GM13977 (cell line): ENCODE measurements around the gene XDH.

Experiments used
- DNase-seq: peaks from one replicate; pipeline ENCODE4 v3.0.0; 2012; ENCODE audit warnings: low spot score
- in situ Hi-C: fragments of 300-500 bp; cut with MboI; formaldehyde crosslinking; loops from one replicate; pipeline ENCODE4 v1.12.0; 2022; ENCODE audit warnings: low sequenced_read_pairs, low pct_unique_long_range_greater_than_20kb, mixed read lengths, inconsistent platforms; ENCODE audit not compliant: unreplicated experiment
- TF ChIP-seq, protein P1 (sequence below): IDR thresholded peaks from 2 replicates; pipeline ENCODE4 v1.5.1; 2012; ENCODE audit warnings: mild to moderate bottlenecking, control low read depth; ENCODE audit not compliant: insufficient read depth; ENCODE audit errors: extremely low read depth, missing control alignments

Gene XDH

GRCh38 chr2:31378389-31378788 lies 36.2 kb downstream of the XDH start:
- TF ChIP-seq, protein P1, sequence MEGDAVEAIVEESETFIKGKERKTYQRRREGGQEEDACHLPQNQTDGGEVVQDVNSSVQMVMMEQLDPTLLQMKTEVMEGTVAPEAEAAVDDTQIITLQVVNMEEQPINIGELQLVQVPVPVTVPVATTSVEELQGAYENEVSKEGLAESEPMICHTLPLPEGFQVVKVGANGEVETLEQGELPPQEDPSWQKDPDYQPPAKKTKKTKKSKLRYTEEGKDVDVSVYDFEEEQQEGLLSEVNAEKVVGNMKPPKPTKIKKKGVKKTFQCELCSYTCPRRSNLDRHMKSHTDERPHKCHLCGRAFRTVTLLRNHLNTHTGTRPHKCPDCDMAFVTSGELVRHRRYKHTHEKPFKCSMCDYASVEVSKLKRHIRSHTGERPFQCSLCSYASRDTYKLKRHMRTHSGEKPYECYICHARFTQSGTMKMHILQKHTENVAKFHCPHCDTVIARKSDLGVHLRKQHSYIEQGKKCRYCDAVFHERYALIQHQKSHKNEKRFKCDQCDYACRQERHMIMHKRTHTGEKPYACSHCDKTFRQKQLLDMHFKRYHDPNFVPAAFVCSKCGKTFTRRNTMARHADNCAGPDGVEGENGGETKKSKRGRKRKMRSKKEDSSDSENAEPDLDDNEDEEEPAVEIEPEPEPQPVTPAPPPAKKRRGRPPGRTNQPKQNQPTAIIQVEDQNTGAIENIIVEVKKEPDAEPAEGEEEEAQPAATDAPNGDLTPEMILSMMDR, result no peak
- in situ Hi-C loops, result no loop called here
- DNase-seq, result no peak

DNA sequence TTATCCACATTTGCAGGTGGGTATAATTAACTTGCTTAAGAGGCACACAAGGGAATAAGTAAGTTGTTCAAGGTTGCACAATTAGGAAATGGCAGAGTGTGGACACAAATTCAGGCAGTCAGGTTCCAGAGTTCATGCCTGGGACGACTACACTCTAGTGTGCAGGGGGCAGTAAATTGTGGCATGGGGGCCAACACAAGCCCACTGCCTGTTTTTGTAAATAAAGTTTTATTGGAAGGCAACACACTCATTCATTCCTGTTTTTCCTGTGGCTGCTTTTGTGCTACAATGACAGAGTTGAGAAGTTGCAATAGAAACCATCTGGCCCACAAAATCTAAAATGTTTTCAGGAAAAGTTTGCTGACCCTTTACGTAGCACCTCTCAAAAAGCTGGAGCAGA lies 41.4 kb downstream of the XDH start:
- TF ChIP-seq, protein P1, result no peak
- in situ Hi-C loops, result no loop called here
- no peak for DNase-seq

DNA sequence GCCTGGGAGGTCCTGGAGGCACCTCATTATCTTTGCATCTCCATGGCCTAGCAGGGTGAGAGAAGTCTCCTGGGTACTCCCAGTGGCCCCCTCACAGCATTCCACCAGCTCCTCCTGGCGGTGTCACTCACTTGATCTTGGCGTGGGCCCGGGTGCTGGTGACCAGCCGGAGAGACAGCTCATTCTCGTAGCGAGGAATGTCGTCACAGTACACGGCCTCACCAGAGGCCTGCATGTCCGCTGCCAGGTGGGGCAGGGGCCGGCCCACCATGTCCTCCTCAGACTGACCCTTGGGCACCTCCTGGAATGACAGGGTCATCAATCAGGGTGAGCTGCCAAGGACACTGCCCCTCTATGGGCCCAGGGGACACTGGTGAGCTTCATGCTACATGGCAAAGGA lies 42.4 kb downstream of the XDH start:
- TF ChIP-seq, protein P1, result no peak
- no peak for DNase-seq
- in situ Hi-C loops, result no loop called here

DNA sequence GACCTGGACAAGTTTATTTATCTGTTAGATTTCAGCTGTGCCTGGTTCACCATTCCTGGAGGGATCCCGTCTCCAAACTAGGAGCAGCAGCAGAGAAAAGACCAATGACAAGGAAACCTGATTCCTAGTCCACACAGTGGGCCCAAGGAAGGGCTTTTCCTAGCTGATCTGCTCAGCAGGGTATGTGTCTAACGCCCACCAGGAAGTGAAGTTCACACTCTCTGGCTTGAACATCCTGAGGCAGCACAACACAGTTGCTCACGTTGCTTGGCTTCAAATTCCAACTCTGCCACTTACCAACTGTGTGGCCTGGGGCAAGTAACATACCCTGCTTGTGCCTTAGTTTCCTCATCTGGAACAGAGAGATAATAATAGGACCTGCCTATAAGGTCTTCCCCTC lies 42.9 kb downstream of the XDH start:
- DNase-seq, result no peak
- in situ Hi-C loops, result no loop called here
- TF ChIP-seq, protein P1, result no peak

DNA sequence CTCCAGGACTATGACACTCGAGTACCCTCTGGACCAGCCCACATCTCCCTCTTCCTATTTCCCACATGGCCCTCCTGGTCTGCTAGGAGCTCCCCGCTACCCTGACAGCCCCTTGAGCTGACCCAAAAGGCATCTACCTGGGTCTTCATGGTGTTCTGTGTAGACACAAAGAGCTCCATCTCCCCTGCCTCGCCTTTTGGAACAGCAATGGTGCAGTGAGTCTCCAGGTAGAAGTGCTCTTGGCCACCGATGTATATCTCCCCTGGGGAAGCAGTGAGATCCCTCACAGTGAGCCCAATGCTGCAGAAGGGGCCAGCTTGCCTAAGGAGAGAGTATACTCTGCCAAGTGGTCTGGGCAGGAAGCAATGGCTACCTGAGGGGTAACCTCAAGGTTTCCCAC lies 47.8 kb downstream of the XDH start:
- TF ChIP-seq, protein P1, result no peak
- no peak for DNase-seq
- in situ Hi-C loops, result no loop called here

GRCh38 chr2:31365834-31366505 lies 48.6 kb downstream of the XDH start:
- in situ Hi-C loops, result no loop called here
- no peak for DNase-seq
- TF ChIP-seq, protein P1, result no peak
